Gastrocnemius medialis (tissue), 4 donors: ENCODE data around the gene COX14. TPM values are rescaled to one million over a fixed set of nuclear protein-coding genes. Genes with fewer than 3 reads are reported as not detected.

Experiments used
- ATAC-seq, 2 donors: fragments of 150-250 bp; one replicate each; pipeline ENCODE4 v1.9.1; 2016
- DNase-seq, 2 donors: peaks; one replicate each; pipeline ENCODE4 v3.0.0-alpha.2; 2019
- H3K27ac ChIP-seq, 4 donors: fragments of 200-600 bp; sonication (generic); 1 replicate in 1 of 4; 2 replicates in 3 of 4; pipeline ENCODE4 v1.5.1; 2016 to 2018; ENCODE audit warnings: mild to moderate bottlenecking in 2 of 4, moderate library complexity in 1 of 4
- H3K27me3 ChIP-seq, 3 donors: fragments of 200-600 bp; sonication (generic) in 2 of 3; 1 replicate in 1 of 3; 2 replicates in 2 of 3; pipeline versions ENCODE4 v1.5.1 to v1.6.0; 2016 to 2019; ENCODE audit warnings: mild to moderate bottlenecking in 1 of 3, moderate library complexity in 1 of 3
- H3K36me3 ChIP-seq, 2 donors: fragments of 200-600 bp; sonication (generic) in 1 of 2; one replicate each; pipeline ENCODE4 v1.5.1; 2017 to 2018
- H3K4me1 ChIP-seq, 2 donors: fragments of 200-600 bp; sonication (generic) in 1 of 2; one replicate each; pipeline ENCODE4 v1.5.1; 2016 to 2017; ENCODE audit warnings: mild to moderate bottlenecking in 2 of 2
- H3K4me3 ChIP-seq, 4 donors: fragments of 200-600 bp; sonication (generic) in 3 of 4; 1 replicate in 1 of 4; 2 replicates in 3 of 4; pipeline ENCODE4 v1.5.1; 2016 to 2019; ENCODE audit warnings: mild to moderate bottlenecking in 2 of 4
- H3K9me3 ChIP-seq, 3 donors: fragments of 200-600 bp; sonication (generic) in 2 of 3; 1 replicate in 1 of 3; 2 replicates in 2 of 3; pipeline ENCODE4 v1.5.1; 2016 to 2019
- POLR2A ChIP-seq, 2 donors: fragments of 450-650 bp; IDR thresholded peaks; one replicate each; pipeline ENCODE4 v1.6.1; 2017; ENCODE audit warnings: antibody characterized with exemption in 2 of 2, mild to moderate bottlenecking in 2 of 2, moderate library complexity in 2 of 2
- in situ Hi-C, 4 donors: fragments of 200-750 bp; cut with MboI; loops; one replicate each; pipeline versions ENCODE4 v1.15.0 to v1.8.0; 2017; ENCODE audit warnings: low sequenced_read_pairs in 4 of 4
- intact Hi-C: fragments of 100-400 bp; cut with DNase I; formaldehyde crosslinking; loops from one replicate; pipeline ENCODE4 v1.15.1; 2023; ENCODE audit warnings: low total_unique reads
- total RNA-seq, 4 donors: library from RNA; depleted of rRNA; stranded (reverse); fragments of >200 nt; gene quantifications; one replicate each; pipeline versions ENCODE4 v1.1.0 to v1.2.3, GENCODE V29; 2016
- TF ChIP-seq, protein P1 (sequence below), 5 experiments: fragments of 450-650 bp in 3 of 5; fragments of 200-600 bp in 2 of 5; sonication (generic) in 2 of 5; IDR thresholded peaks in 4 of 5; conservative IDR thresholded peaks in 1 of 5; 1 replicate in 4 of 5; 2 replicates in 1 of 5; pipeline ENCODE4 v1.5.1; 2016 to 2019; ENCODE audit warnings: antibody characterized with exemption in 5 of 5, mild to moderate bottlenecking in 3 of 5, moderate library complexity in 3 of 5

The COX14 gene
- total RNA-seq, 4 donors from 2014 or later: 98.8 to 137 (median 106) TPM

DNA sequence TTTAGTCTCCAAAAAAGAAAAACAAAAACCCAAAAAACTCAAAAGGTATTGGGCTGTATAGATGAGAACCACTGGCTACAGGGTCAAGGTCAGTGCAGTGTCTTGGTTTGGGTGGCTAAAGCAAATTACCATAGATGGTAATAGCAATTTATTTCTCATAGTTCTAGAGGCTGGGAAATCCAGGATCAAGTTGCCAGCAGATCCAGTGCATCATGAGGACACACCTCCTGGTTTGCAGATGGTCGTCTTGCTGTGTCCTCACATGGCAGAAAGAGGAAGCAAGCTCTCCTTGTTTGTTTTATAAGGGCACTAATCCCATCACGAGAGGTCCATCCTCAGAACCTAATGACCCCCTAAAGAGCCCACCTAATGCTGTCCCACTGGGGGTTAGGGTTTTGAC is 11.2 kb downstream of the COX14 start:
- H3K4me3 ChIP-seq: no peak overlapping the region
- peaks cover 0 to 2% of the 10 kb centered on the region in 2 donors for H3K4me1 ChIP-seq
- TF ChIP-seq POLR2A (IDR thresholded peaks at IDR 0.05): no peak
- TF ChIP-seq, protein P1, sequence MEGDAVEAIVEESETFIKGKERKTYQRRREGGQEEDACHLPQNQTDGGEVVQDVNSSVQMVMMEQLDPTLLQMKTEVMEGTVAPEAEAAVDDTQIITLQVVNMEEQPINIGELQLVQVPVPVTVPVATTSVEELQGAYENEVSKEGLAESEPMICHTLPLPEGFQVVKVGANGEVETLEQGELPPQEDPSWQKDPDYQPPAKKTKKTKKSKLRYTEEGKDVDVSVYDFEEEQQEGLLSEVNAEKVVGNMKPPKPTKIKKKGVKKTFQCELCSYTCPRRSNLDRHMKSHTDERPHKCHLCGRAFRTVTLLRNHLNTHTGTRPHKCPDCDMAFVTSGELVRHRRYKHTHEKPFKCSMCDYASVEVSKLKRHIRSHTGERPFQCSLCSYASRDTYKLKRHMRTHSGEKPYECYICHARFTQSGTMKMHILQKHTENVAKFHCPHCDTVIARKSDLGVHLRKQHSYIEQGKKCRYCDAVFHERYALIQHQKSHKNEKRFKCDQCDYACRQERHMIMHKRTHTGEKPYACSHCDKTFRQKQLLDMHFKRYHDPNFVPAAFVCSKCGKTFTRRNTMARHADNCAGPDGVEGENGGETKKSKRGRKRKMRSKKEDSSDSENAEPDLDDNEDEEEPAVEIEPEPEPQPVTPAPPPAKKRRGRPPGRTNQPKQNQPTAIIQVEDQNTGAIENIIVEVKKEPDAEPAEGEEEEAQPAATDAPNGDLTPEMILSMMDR (IDR thresholded peaks at IDR 0.05 in 4 of 5, conservative IDR thresholded peaks at IDR 0.05 in 1 of 5): no peak
- H3K36me3 ChIP-seq: peaks cover 0 to 41% of the 10 kb centered on the region in 2 donors
- H3K27me3 ChIP-seq: no peaks in the 10 kb centered on the region
- in situ Hi-C loops (no loop called here), intact Hi-C loops (no loop called here)
- ATAC-seq (no peak), DNase-seq (no peak)
- no peak overlapping the region for H3K27ac ChIP-seq
- H3K9me3 ChIP-seq: no peaks in the 10 kb centered on the region

DNA sequence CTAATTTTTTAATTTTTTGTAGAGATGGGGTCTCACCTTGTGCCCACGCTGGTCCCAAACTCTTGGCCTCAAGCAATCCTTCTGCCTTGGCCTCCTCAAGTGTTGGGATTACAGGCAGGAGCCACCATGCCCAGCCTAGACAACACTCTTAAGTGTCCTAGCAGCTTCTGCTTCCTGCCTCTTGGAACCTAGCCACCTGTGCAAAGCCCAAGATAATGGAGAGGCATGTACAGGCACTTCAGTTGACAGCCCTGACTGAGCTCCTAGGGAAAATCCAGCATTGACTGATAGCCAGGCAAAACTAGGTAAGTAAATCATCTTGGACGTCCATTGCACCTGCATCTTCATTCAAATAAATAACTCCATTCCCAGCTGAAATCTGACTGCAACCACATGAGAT is 15.5 kb downstream of the COX14 start:
- ATAC-seq (no peak), DNase-seq (no peak)
- intact Hi-C loops: loop anchor here (5.0 kb wide), 1 partner anchor 40 kb away; the partner anchor contains the start of gene CERS5
- no peaks in the 10 kb centered on the region for H3K9me3 ChIP-seq
- no peak overlapping the region for H3K27ac ChIP-seq
- H3K4me3 ChIP-seq: no peak overlapping the region
- H3K4me1 ChIP-seq: no peaks in the 10 kb centered on the region
- no peak for TF ChIP-seq POLR2A (IDR thresholded peaks at IDR 0.05)
- TF ChIP-seq, protein P1 (IDR thresholded peaks at IDR 0.05 in 4 of 5, conservative IDR thresholded peaks at IDR 0.05 in 1 of 5): no peak
- in situ Hi-C loops: no loop called here
- no peaks in the 10 kb centered on the region for H3K27me3 ChIP-seq
- H3K36me3 ChIP-seq: peaks cover 3 to 59% of the 10 kb centered on the region in 2 donors

DNA sequence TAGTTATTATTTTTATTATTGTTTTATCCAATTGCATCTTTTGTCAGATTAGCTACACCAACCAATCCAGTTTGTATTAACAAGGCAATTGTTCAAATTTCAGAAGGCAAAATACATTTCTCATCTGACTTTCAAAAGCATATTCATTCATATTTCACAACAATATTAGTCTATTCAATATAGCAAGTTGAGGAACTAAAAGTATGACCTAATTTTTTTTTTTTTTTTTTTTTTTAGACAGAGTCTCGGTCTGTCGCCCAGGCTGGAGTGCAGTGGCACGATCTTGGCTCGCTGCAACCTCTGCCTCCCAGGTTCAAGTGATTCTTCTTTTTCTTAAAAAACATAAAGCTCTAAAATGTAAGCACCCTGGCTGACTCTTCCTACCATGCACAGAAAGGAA is 17.3 kb downstream of the COX14 start:
- no peaks in the 10 kb centered on the region for H3K4me1 ChIP-seq

DNA sequence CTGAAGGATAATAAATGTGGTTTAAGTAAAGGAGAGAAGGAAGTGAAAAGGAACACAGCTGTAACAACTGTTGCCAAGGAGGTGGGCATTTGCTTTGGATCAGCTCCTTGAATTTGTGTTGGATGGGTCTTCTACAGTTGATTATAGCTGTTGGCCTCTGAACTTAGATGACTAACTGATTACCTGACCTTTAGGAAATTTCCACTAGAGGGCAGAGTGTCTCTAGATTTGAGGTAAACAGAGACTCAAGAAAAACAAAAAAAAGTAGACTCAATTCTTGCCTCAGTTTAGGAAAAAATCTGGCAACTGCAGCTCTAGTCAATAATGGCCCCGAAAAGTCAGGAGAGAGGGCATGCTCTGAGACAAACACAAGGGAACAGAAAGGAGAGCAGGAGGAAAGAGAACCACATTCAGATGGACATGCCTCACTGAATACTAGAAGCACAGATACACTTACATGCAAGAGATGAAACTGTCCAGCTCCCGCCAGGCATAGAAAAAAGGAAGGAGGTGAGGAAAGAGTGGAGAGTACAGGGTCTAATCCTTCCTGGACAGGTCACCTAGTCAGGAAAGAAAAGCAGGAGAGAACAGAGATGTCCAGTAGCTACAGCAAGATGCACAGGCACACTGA is 20.6 kb downstream of the COX14 start:
- in situ Hi-C loops (no loop called here), intact Hi-C loops (no loop called here)
- H3K4me3 ChIP-seq: no peak overlapping the region
- H3K9me3 ChIP-seq: no peaks in the 10 kb centered on the region
- peaks cover 3 to 75% of the 10 kb centered on the region in 2 donors for H3K36me3 ChIP-seq
- TF ChIP-seq, protein P1 (IDR thresholded peaks at IDR 0.05 in 4 of 5, conservative IDR thresholded peaks at IDR 0.05 in 1 of 5): peak in 3 of 5 experiments; percentile 40 to 60 (median 41)
- no peak for TF ChIP-seq POLR2A (IDR thresholded peaks at IDR 0.05)
- DNase-seq (no peak), ATAC-seq (peak in 1 of 2 donors; percentile 45)
- H3K27ac ChIP-seq: peak overlapping the region in 1 of 4 donors; percentile 19
- no peaks in the 10 kb centered on the region for H3K27me3 ChIP-seq
- H3K4me1 ChIP-seq: no peaks in the 10 kb centered on the region

More for the DNA sequence above, 17.3 kb downstream of the COX14 start:
- TF ChIP-seq POLR2A (IDR thresholded peaks at IDR 0.05): no peak
- TF ChIP-seq, protein P1 (IDR thresholded peaks at IDR 0.05 in 4 of 5, conservative IDR thresholded peaks at IDR 0.05 in 1 of 5): no peak
- Histone ChIP-seq H3K4me3 (no peak overlapping the region), H3K27me3 (no peaks in the 10 kb centered on the region), H3K36me3 (peaks cover 3 to 63% of the 10 kb centered on the region in 2 donors), H3K27ac (no peak overlapping the region), H3K9me3 (no peaks in the 10 kb centered on the region)
- ATAC-seq (no peak), DNase-seq (no peak)
- intact Hi-C loops: loop anchor here (5.0 kb wide), 1 partner anchor 38 kb away; the partner anchor contains the start of gene CERS5
- in situ Hi-C loops: no loop called here
